Measurements from ENCODE around the gene DHODH.

Gene DHODH
- 6.6 to 10.3 (median 9.3) reads per million in 3 donors for total RNA-seq

DNA sequence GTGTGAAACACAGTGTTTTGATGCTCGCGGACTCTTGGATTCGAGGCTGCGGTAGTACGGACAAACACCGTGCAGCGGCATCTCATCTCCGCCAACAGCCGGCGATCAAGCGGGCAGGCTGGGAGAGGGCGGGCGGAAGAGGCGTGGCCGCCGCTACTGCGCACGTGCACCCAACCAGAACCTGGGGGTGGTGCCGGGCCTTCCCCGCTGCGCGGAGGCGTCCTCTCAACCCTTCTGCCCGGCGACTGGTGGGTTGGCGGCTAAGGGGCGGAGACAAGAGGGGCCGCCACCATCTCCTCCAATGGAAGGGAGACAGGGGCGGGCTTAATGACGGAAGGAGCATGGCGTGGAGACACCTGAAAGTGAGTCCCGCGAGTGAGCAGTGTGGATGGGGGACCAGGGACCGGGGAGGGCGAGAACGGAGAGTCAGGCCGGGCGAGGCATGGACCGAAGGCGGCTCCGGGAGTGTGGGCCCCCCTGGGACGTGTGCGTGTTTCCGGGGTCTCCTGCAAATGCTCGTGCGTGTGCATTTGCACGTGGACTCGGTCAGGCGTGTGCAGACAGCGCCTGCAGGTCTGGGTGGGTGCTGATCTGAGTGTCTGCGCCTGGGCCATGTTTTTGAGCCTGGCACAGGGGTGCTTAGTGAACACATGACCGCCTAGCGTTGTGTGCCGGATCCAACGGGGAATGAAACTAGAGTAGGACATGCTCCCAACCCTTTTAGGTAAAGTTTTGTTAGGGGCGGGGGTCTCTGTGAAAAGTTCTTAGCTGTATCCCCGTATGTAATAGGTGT is at the start of gene DHODH:
Gene DHODH (plus strand): TSS at position 321 of the 793 bp plus-strand sequence. CDS start 21 bp downstream, at position 342.
- Histone ChIP-seq H3K4me3 (ENCODE audit: insufficient read depth, low read depth, low read length, poor library complexity, severe bottlenecking) (peak within 1 kb of the TSS; percentile 95), H3K9me3 (ENCODE audit: control insufficient read depth, low read length) (no peaks in the 10 kb centered on the region), H3K27me3 (replicated peaks; ENCODE audit: control insufficient read depth, insufficient read depth, low read length, poor library complexity, severe bottlenecking) (no peaks in the 10 kb centered on the region), H3K4me1 (ENCODE audit: control insufficient read depth, insufficient read depth, low read length, poor library complexity, severe bottlenecking) (no peaks in the 10 kb centered on the region), H3K36me3 (ENCODE audit: control insufficient read depth, insufficient read depth, low read length) (peaks cover 7% of the 10 kb centered on the region), H3K27ac (ENCODE audit: insufficient read depth, low read length, poor library complexity, severe bottlenecking) (peak within 1 kb of the TSS; percentile 57)
- DNase-seq: peak; percentile 93 to 97 (median 96)

DNA sequence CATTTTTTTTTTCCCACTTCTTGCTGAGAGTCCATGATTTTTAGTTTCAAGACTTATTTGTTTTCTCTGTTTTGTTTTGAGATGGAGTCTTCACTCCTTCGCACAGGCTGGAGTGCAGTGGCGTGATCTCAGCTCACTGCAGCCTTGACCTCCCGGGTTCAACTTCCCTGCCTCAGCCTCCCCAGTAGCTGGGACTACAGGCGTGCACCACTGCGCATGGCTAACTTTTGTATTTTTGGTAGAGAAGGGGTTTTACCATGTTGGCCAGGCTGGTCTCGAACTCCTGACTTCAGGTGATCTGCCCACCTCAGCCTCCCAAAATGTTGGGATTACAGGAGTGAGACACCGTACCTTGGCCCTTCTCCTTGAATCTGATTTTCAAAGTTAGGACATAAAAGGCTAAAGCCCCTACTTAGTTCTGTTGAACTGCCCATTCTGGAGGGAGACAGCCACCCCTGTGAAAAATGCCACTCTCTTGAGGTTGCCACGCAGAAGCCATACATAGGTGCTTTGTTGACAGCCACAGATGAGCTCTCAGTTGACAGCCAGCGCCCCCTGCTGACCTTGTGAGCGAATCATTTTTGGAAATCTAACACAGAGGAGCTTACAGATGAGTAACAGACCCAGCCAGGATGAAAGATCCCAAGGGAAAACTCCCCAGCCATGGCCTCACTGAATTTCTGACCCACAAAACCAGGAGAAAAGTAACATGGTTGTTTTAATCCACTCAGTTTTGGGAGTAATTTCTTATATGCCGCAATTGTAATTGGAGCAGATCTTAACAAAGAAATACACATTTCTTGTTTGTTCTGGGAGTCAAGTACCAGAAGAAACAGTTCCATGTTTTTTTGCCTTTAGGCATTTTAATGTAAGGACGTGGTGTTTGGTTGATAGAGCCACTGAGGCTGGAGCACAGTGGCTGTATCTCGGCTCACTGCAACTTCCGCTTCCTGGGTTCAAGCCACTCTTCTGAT is 47.2 kb upstream of the DHODH start:
- Histone ChIP-seq H3K4me1 (ENCODE audit: control insufficient read depth, insufficient read depth, low read length, poor library complexity, severe bottlenecking) (no peaks in the 10 kb centered on the region), H3K27ac (ENCODE audit: insufficient read depth, low read length, poor library complexity, severe bottlenecking) (no peak overlapping the region), H3K27me3 (replicated peaks; ENCODE audit: control insufficient read depth, insufficient read depth, low read length, poor library complexity, severe bottlenecking) (no peaks in the 10 kb centered on the region), H3K9me3 (ENCODE audit: control insufficient read depth, low read length) (no peaks in the 10 kb centered on the region), H3K36me3 (ENCODE audit: control insufficient read depth, insufficient read depth, low read length) (no peaks in the 10 kb centered on the region), H3K4me3 (ENCODE audit: insufficient read depth, low read depth, low read length, poor library complexity, severe bottlenecking) (no peak overlapping the region)
- peak; percentile 45 to 59 (median 52) for DNase-seq

DNA sequence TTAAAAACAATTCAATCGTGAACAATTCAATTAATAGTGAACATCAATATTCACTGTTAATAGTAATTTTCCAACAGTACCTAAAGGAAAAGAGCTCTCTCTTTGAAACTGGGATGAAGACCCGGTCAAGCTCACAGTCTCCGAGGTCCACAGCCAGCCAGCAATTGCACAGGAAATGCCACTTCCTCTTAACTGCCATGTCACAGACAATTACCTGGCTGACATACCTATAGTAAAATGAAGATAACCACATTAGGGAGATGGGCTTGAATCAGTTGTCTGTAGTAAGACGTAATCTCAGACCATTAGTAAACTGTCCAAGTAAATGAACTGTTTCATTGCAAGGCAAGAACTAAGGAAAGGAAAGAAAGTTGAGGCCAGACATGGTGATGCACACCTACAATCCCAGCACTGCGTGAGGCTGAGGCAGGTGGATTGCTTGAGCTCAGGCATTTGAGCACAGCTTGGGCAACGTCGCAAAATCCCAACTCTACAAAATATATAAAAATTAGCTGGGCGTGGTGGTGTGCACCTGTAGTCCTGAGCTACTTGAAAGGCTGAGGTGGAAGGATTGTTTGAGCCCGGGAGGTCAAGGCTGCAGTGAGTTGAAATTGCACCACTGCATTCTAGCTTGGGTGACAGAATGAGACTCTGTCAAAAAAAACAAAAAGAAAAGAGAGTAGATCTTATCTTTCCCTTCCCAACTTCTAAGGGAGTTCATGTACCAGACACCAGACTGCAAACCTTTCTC is 45.2 kb upstream of the DHODH start:
- no peak for DNase-seq
- no peaks in the 10 kb centered on the region for H3K27me3 ChIP-seq (replicated peaks; ENCODE audit: control insufficient read depth, insufficient read depth, low read length, poor library complexity, severe bottlenecking)
- H3K9me3 ChIP-seq (ENCODE audit: control insufficient read depth, low read length): no peaks in the 10 kb centered on the region
- no peak overlapping the region for H3K27ac ChIP-seq (ENCODE audit: insufficient read depth, low read length, poor library complexity, severe bottlenecking)
- no peaks in the 10 kb centered on the region for H3K4me1 ChIP-seq (ENCODE audit: control insufficient read depth, insufficient read depth, low read length, poor library complexity, severe bottlenecking)
- H3K36me3 ChIP-seq (ENCODE audit: control insufficient read depth, insufficient read depth, low read length): no peaks in the 10 kb centered on the region
- no peak overlapping the region for H3K4me3 ChIP-seq (ENCODE audit: insufficient read depth, low read depth, low read length, poor library complexity, severe bottlenecking)

DNA sequence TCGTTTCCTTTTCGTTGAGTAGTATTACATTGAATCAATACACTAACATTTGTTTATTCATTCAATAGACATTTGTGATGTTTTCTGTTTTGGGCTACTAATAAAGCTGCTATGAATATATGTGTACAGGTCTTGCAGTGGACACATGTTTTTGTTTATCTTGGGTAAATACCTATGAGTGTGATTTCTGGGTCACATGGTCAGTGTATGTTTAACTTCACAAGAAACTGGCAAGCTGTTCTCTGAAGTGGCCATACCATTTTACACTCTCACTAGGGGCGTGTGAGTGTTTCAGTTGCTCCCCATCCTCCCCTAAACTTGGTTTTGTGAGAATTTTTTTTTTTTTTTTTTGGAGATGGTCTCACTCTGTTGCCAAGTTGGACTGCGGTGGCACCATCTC is 43.3 kb upstream of the DHODH start:
- Histone ChIP-seq H3K27me3 (replicated peaks; ENCODE audit: control insufficient read depth, insufficient read depth, low read length, poor library complexity, severe bottlenecking) (no peaks in the 10 kb centered on the region), H3K27ac (ENCODE audit: insufficient read depth, low read length, poor library complexity, severe bottlenecking) (no peak overlapping the region), H3K36me3 (ENCODE audit: control insufficient read depth, insufficient read depth, low read length) (no peaks in the 10 kb centered on the region), H3K9me3 (ENCODE audit: control insufficient read depth, low read length) (no peaks in the 10 kb centered on the region), H3K4me1 (ENCODE audit: control insufficient read depth, insufficient read depth, low read length, poor library complexity, severe bottlenecking) (no peaks in the 10 kb centered on the region), H3K4me3 (ENCODE audit: insufficient read depth, low read depth, low read length, poor library complexity, severe bottlenecking) (no peak overlapping the region)
- no peak for DNase-seq

DNA sequence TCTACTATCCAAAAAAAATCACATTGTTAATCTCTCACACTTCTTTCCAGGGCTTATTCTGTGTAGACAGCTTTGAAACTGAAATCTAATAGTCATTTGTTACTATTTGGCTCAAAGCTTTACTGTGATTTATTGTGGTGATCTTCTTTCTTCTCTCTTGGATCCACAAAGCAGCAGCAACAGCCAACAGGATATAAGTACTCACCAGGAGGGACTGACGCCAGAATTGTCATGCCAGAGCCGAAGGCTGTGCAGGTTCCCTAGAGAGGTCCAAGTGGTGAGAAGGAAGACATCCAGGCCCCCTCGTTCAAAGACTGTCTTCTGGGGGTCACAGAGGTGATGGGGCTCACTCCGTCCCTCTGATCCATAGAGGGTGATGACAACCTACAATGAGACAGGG is 41.6 kb upstream of the DHODH start:
- Histone ChIP-seq H3K27ac (ENCODE audit: insufficient read depth, low read length, poor library complexity, severe bottlenecking) (no peak overlapping the region), H3K36me3 (ENCODE audit: control insufficient read depth, insufficient read depth, low read length) (no peaks in the 10 kb centered on the region), H3K4me3 (ENCODE audit: insufficient read depth, low read depth, low read length, poor library complexity, severe bottlenecking) (no peak overlapping the region), H3K27me3 (replicated peaks; ENCODE audit: control insufficient read depth, insufficient read depth, low read length, poor library complexity, severe bottlenecking) (no peaks in the 10 kb centered on the region), H3K4me1 (ENCODE audit: control insufficient read depth, insufficient read depth, low read length, poor library complexity, severe bottlenecking) (no peaks in the 10 kb centered on the region), H3K9me3 (ENCODE audit: control insufficient read depth, low read length) (no peaks in the 10 kb centered on the region)
- DNase-seq: no peak

DNA sequence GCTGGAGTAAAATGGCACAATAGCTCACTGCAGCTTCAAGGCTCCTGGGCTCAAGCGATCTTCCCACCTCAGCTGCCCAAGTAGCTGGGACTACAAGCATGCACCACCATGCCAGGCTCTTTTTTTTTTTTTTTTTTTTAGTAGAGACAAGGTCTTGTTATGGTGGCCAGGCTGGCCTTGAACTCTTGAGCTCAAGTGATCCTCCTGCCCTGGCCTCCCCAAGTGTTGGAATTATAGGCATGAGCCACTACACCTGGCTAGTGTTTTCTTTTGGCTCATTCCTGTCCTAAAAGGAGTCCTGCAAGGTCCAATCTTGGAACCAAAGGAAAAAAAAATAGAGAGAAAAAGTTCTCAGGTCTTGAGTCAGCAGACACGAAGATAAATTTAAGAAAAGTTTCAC is 39.2 kb upstream of the DHODH start:
- Histone ChIP-seq H3K36me3 (ENCODE audit: control insufficient read depth, insufficient read depth, low read length) (no peaks in the 10 kb centered on the region), H3K27ac (ENCODE audit: insufficient read depth, low read length, poor library complexity, severe bottlenecking) (no peak overlapping the region), H3K4me1 (ENCODE audit: control insufficient read depth, insufficient read depth, low read length, poor library complexity, severe bottlenecking) (no peaks in the 10 kb centered on the region), H3K4me3 (ENCODE audit: insufficient read depth, low read depth, low read length, poor library complexity, severe bottlenecking) (no peak overlapping the region), H3K9me3 (ENCODE audit: control insufficient read depth, low read length) (no peaks in the 10 kb centered on the region), H3K27me3 (replicated peaks; ENCODE audit: control insufficient read depth, insufficient read depth, low read length, poor library complexity, severe bottlenecking) (no peaks in the 10 kb centered on the region)
- no peak for DNase-seq

DNA sequence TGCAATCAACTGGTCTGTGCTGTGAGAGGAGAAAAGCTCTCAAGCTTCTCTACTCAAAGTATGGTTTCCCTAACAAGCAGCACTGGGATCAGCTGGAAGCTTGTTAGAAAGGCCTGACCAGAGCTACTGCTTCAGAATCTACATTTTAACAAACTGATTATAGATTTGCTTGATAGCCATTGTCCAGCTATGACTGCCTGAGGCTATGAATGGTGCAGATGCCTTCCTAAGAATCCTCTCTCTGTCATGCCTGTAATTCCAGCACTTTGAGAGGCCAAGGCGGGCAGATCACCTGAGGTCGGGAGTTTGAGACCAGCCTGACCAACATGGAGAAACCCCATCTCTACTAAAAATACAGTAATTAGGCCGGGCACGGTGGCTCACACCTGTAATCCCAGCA is 37.0 kb upstream of the DHODH start:
- no peaks in the 10 kb centered on the region for H3K9me3 ChIP-seq (ENCODE audit: control insufficient read depth, low read length)
- no peak overlapping the region for H3K4me3 ChIP-seq (ENCODE audit: insufficient read depth, low read depth, low read length, poor library complexity, severe bottlenecking)
- DNase-seq: no peak
- H3K27me3 ChIP-seq (replicated peaks; ENCODE audit: control insufficient read depth, insufficient read depth, low read length, poor library complexity, severe bottlenecking): no peaks in the 10 kb centered on the region
- no peak overlapping the region for H3K27ac ChIP-seq (ENCODE audit: insufficient read depth, low read length, poor library complexity, severe bottlenecking)
- H3K36me3 ChIP-seq (ENCODE audit: control insufficient read depth, insufficient read depth, low read length): no peaks in the 10 kb centered on the region
- H3K4me1 ChIP-seq (ENCODE audit: control insufficient read depth, insufficient read depth, low read length, poor library complexity, severe bottlenecking): no peaks in the 10 kb centered on the region

DNA sequence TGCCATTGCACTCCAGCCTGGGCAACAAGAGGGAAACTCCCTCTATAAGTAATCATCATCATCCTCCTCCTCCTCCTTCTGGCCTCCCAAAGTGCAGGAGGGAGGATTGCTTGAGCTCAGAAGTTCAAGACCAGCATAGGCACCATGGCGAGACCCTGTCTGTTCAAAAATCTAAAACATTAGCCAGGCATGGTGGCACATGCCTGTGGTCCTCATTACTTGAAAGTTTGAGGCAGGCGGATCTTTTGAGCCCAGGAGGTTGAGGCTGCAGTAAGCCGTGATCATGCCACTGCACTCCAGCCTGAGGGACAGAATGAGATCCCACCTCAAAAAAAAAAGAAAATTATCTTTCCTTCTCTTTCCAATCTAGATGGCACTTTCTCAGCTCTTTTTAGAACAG is 36.2 kb upstream of the DHODH start:
- Histone ChIP-seq H3K27ac (ENCODE audit: insufficient read depth, low read length, poor library complexity, severe bottlenecking) (no peak overlapping the region), H3K4me3 (ENCODE audit: insufficient read depth, low read depth, low read length, poor library complexity, severe bottlenecking) (no peak overlapping the region), H3K27me3 (replicated peaks; ENCODE audit: control insufficient read depth, insufficient read depth, low read length, poor library complexity, severe bottlenecking) (no peaks in the 10 kb centered on the region), H3K9me3 (ENCODE audit: control insufficient read depth, low read length) (no peaks in the 10 kb centered on the region), H3K4me1 (ENCODE audit: control insufficient read depth, insufficient read depth, low read length, poor library complexity, severe bottlenecking) (no peaks in the 10 kb centered on the region), H3K36me3 (ENCODE audit: control insufficient read depth, insufficient read depth, low read length) (no peaks in the 10 kb centered on the region)
- no peak for DNase-seq

DNA sequence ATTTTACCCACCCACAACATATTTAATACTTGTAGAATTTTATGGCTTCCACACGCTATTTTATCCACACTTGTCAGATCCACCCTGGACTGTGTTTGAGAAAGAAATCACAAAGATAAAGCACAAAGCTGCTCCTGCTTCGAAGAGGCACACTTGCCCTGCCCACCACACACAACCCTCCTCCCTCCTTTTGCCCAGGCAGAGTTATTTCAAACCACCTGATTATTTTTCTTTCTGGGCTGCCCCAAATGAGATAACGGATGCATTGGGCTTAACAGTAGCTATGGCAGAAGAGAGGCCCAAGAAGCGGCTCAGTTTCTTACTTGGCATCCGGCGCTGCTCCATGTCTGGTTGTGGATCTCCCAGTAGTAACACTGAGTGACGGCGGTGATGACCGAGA is 35.5 kb upstream of the DHODH start:
- H3K9me3 ChIP-seq (ENCODE audit: control insufficient read depth, low read length): no peaks in the 10 kb centered on the region
- no peak overlapping the region for H3K4me3 ChIP-seq (ENCODE audit: insufficient read depth, low read depth, low read length, poor library complexity, severe bottlenecking)
- no peak for DNase-seq
- no peaks in the 10 kb centered on the region for H3K36me3 ChIP-seq (ENCODE audit: control insufficient read depth, insufficient read depth, low read length)
- H3K27ac ChIP-seq (ENCODE audit: insufficient read depth, low read length, poor library complexity, severe bottlenecking): no peak overlapping the region
- H3K4me1 ChIP-seq (ENCODE audit: control insufficient read depth, insufficient read depth, low read length, poor library complexity, severe bottlenecking): no peaks in the 10 kb centered on the region
- no peaks in the 10 kb centered on the region for H3K27me3 ChIP-seq (replicated peaks; ENCODE audit: control insufficient read depth, insufficient read depth, low read length, poor library complexity, severe bottlenecking)

All from effector memory CD4-positive, alpha-beta T cell (primary cell).